CD8-positive, alpha-beta memory T cell (primary cell): ENCODE results near the gene PDSS2. TPM values are rescaled to one million over a fixed set of nuclear protein-coding genes. Genes with fewer than 3 reads are reported as not detected.
"Not testable (repeated sequence)": the region's sequence is repeated elsewhere in the genome, so short reads cannot be mapped to it uniquely, and the experiment has no call there.

Experiments used
- CTCF ChIA-PET: fragments of 350-600 bp; sonication (Branson Sonifier 250); formaldehyde crosslinking; loops from one replicate; lab custom pipeline; 2021; ENCODE audit warnings: antibody characterized with exemption; lab: Charles Lee
- POLR2A ChIA-PET: fragments of 350-600 bp; sonication (Branson Sonifier 250); formaldehyde crosslinking; loops from one replicate; lab custom pipeline; 2021; ENCODE audit warnings: antibody characterized with exemption; lab: Charles Lee
- DNase-seq, 5 donors: peaks; one replicate each; pipeline versions ENCODE4 v3.0.0 to v3.0.0-alpha.2; 2020 to 2022; ENCODE audit warnings: mixed read lengths in 1 of 5
- H3K27ac ChIP-seq: one replicate; pipeline ENCODE4 v1.7.0; 2013; ENCODE audit warnings: low read depth, mild to moderate bottlenecking, low read length, moderate library complexity
- H3K27me3 ChIP-seq: 2 replicates; pipeline ENCODE4 v1.7.0; 2013; ENCODE audit warnings: low read length, mild to moderate bottlenecking; ENCODE audit not compliant: insufficient read depth, poor library complexity, severe bottlenecking
- H3K36me3 ChIP-seq: 2 replicates; pipeline ENCODE4 v1.7.0; 2013; ENCODE audit warnings: mild to moderate bottlenecking, low read length, moderate library complexity; ENCODE audit not compliant: insufficient read depth
- H3K4me1 ChIP-seq: 2 replicates; pipeline ENCODE4 v1.7.0; 2013; ENCODE audit warnings: mild to moderate bottlenecking, low read length, moderate library complexity; ENCODE audit not compliant: insufficient read depth
- H3K4me3 ChIP-seq: 2 replicates; pipeline ENCODE4 v1.7.0; 2013; ENCODE audit warnings: mild to moderate bottlenecking, low read length
- H3K9me3 ChIP-seq: 2 replicates; pipeline ENCODE4 v1.7.0; 2013; ENCODE audit warnings: mild to moderate bottlenecking, low read length
- H3K27ac Mint-ChIP-seq, 8 donors: one replicate each; pipeline ENCODE4 v1.8.0; 2020 to 2021; ENCODE audit warnings: mixed read lengths in 8 of 8, mild to moderate bottlenecking in 6 of 8, inconsistent platforms in 3 of 8, moderate library complexity in 3 of 8
- H3K27me3 Mint-ChIP-seq, 2 donors: one replicate each; pipeline ENCODE4 v1.8.0; 2020 to 2021; ENCODE audit warnings: mixed read lengths in 2 of 2, mild to moderate bottlenecking in 1 of 2, moderate library complexity in 1 of 2
- H3K36me3 Mint-ChIP-seq, 3 donors: one replicate each; pipeline ENCODE4 v1.8.0; 2020 to 2021; ENCODE audit warnings: mixed read lengths in 3 of 3, inconsistent platforms in 1 of 3, mild to moderate bottlenecking in 1 of 3
- H3K4me1 Mint-ChIP-seq, 3 donors: one replicate each; pipeline ENCODE4 v1.8.0; 2020 to 2021; ENCODE audit warnings: mixed read lengths in 3 of 3, inconsistent platforms in 1 of 3, mild to moderate bottlenecking in 1 of 3
- H3K4me3 Mint-ChIP-seq, 7 donors: one replicate each; pipeline ENCODE4 v1.8.0; 2020 to 2021; ENCODE audit warnings: mixed read lengths in 7 of 7, mild to moderate bottlenecking in 6 of 7, moderate library complexity in 4 of 7, inconsistent platforms in 2 of 7
- H3K9me3 Mint-ChIP-seq, 5 donors: one replicate each; pipeline ENCODE4 v1.8.0; 2020 to 2022; ENCODE audit warnings: mixed read lengths in 5 of 5, mild to moderate bottlenecking in 3 of 5, moderate library complexity in 2 of 5, inconsistent platforms in 1 of 5
- polyA plus RNA-seq: library from polyadenylated mRNA; unstranded; fragments of 300-500 nt; fragmentation: Illumina TruSeq; gene quantifications from one replicate; pipeline ENCODE4 v1.2.3, GENCODE V29; 2021
- total RNA-seq, 2 experiments: library from RNA; stranded (reverse); gene quantifications; one replicate each; pipeline ENCODE4 v1.2.3, GENCODE V29; 2021

Gene PDSS2
- total and polyA plus RNA-seq, 3 experiments from 2014 or later = 13.4 to 14.2 (median 13.7) TPM

- H3K27me3 ChIP-seq = no peaks in the 10 kb centered on the region
- CTCF ChIA-PET = no interaction called here
- H3K9me3 Mint-ChIP-seq = no peaks in the 10 kb centered on the region
- H3K4me1 ChIP-seq = no peaks in the 10 kb centered on the region
- POLR2A ChIA-PET = no interaction called here
- H3K4me1 Mint-ChIP-seq = peaks cover 0 to 4% (median 0%) of the 10 kb centered on the region in 3 donors
- H3K36me3 ChIP-seq = no peaks in the 10 kb centered on the region
- H3K9me3 ChIP-seq = no peaks in the 10 kb centered on the region
- H3K27ac ChIP-seq = no peak overlapping the region
- H3K27ac Mint-ChIP-seq = no peak overlapping the region
- H3K4me3 ChIP-seq = no peak overlapping the region
- no peak for DNase-seq
- no peaks in the 10 kb centered on the region for H3K27me3 Mint-ChIP-seq
- H3K36me3 Mint-ChIP-seq = peaks cover 3 to 5% (median 3%) of the 10 kb centered on the region in 3 donors
- H3K4me3 Mint-ChIP-seq = no peak overlapping the region
These were observed 154.0 kb downstream of the PDSS2 start for GRCh38 chr6:107305391-107305790.

- no peaks in the 10 kb centered on the region for H3K4me1 ChIP-seq
- no peaks in the 10 kb centered on the region for H3K27me3 Mint-ChIP-seq
- H3K27ac Mint-ChIP-seq = no peak overlapping the region
- DNase-seq = no peak
- H3K9me3 ChIP-seq = no peaks in the 10 kb centered on the region
- H3K27ac ChIP-seq = no peak overlapping the region
- POLR2A ChIA-PET = no interaction called here
- H3K4me3 ChIP-seq = no peak overlapping the region
- peaks cover 0 to 4% (median 4%) of the 10 kb centered on the region in 3 donors for H3K4me1 Mint-ChIP-seq
- no peaks in the 10 kb centered on the region for H3K27me3 ChIP-seq
- no peak overlapping the region for H3K4me3 Mint-ChIP-seq
- peaks cover 3 to 5% (median 3%) of the 10 kb centered on the region in 3 donors for H3K36me3 Mint-ChIP-seq
- no peaks in the 10 kb centered on the region for H3K9me3 Mint-ChIP-seq
- CTCF ChIA-PET = no interaction called here
- H3K36me3 ChIP-seq = no peaks in the 10 kb centered on the region
These were observed 154.8 kb downstream of the PDSS2 start for GRCh38 chr6:107304421-107305025.

GRCh38 chr6:107293350-107293749 is 166.0 kb downstream of the PDSS2 start:
- H3K9me3 ChIP-seq = no peaks in the 10 kb centered on the region
- H3K4me3 ChIP-seq = no peak overlapping the region
- no peak for DNase-seq
- Mint-ChIP-seq H3K36me3 (peaks cover 0 to 3% (median 1%) of the 10 kb centered on the region in 3 donors), H3K4me1 (peaks cover 0 to 15% (median 0%) of the 10 kb centered on the region in 3 donors), H3K27ac (no peak overlapping the region), H3K4me3 (no peak overlapping the region), H3K9me3 (no peaks in the 10 kb centered on the region), H3K27me3 (no peaks in the 10 kb centered on the region)
- CTCF ChIA-PET = no interaction called here
- POLR2A ChIA-PET = no interaction called here
- H3K4me1 ChIP-seq = no peaks in the 10 kb centered on the region
- no peaks in the 10 kb centered on the region for H3K36me3 ChIP-seq
- no peaks in the 10 kb centered on the region for H3K27me3 ChIP-seq
- H3K27ac ChIP-seq = no peak overlapping the region

- Mint-ChIP-seq H3K9me3 (no peaks in the 10 kb centered on the region), H3K27me3 (no peaks in the 10 kb centered on the region), H3K4me3 (no peak overlapping the region), H3K36me3 (peaks cover 0 to 4% (median 3%) of the 10 kb centered on the region in 3 donors), H3K4me1 (peaks cover 0 to 18% (median 0%) of the 10 kb centered on the region in 3 donors), H3K27ac (no peak overlapping the region)
- DNase-seq = no peak
- Histone ChIP-seq H3K27me3 (no peaks in the 10 kb centered on the region), H3K27ac (no peak overlapping the region), H3K9me3 (no peaks in the 10 kb centered on the region), H3K36me3 (no peaks in the 10 kb centered on the region), H3K4me1 (no peaks in the 10 kb centered on the region), H3K4me3 (no peak overlapping the region)
- ChIA-PET CTCF (no interaction called here), POLR2A (no interaction called here)
These were observed 166.6 kb downstream of the PDSS2 start for GRCh38 chr6:107292715-107293271.

DNA sequence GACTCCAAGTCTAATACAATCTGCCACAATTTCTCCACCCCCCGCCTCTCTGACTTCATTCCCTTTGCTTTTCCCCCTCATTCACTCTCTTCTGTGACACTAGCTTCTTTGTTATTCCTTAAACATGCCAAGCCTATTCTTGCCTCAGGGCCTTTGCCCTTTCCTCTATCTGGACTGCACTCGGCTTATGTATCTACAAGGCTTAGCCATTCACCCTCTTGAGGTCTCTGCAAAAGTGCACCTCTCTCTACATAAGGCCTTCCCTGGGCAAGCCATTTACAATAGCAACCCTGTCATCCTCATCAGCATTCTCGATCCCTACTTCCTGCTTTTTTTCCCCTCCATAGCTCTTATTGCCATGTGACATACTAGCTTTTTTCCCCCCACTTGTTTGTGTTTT is 168.9 kb downstream of the PDSS2 start:
- Histone ChIP-seq H3K27me3 (no peaks in the 10 kb centered on the region), H3K27ac (no peak overlapping the region), H3K36me3 (no peaks in the 10 kb centered on the region), H3K9me3 (no peaks in the 10 kb centered on the region), H3K4me3 (no peak overlapping the region), H3K4me1 (no peaks in the 10 kb centered on the region)
- H3K27me3 Mint-ChIP-seq = no peaks in the 10 kb centered on the region
- peaks cover 0 to 4% (median 2%) of the 10 kb centered on the region in 3 donors for H3K36me3 Mint-ChIP-seq
- H3K27ac Mint-ChIP-seq = peak overlapping the region in 1 of 8 donors; percentile 51
- DNase-seq = no peak
- CTCF ChIA-PET = no interaction called here
- POLR2A ChIA-PET = no interaction called here
- no peak overlapping the region for H3K4me3 Mint-ChIP-seq
- H3K4me1 Mint-ChIP-seq = peaks cover 0 to 18% (median 0%) of the 10 kb centered on the region in 3 donors
- no peaks in the 10 kb centered on the region for H3K9me3 Mint-ChIP-seq

GRCh38 chr6:107289258-107289657 is 170.1 kb downstream of the PDSS2 start:
- CTCF ChIA-PET, DNase-seq, POLR2A ChIA-PET, H3K9me3 Mint-ChIP-seq, H3K4me3 ChIP-seq, H3K36me3 ChIP-seq, H3K4me1 ChIP-seq, H3K36me3 Mint-ChIP-seq, H3K27me3 ChIP-seq, H3K4me3 Mint-ChIP-seq, H3K27ac Mint-ChIP-seq, H3K9me3 ChIP-seq, H3K27ac ChIP-seq, H3K27me3 Mint-ChIP-seq: not testable (repeated sequence)
- peaks cover 0 to 18% (median 0%) of the 10 kb centered on the region in 3 donors for H3K4me1 Mint-ChIP-seq

- H3K9me3 ChIP-seq, H3K9me3 Mint-ChIP-seq: not testable (repeated sequence)
These were observed 173.7 kb downstream of the PDSS2 start for GRCh38 chr6:107285683-107286082.

GRCh38 chr6:107284805-107285204 is 174.6 kb downstream of the PDSS2 start:
- POLR2A ChIA-PET = no interaction called here

More at GRCh38 chr6:107285683-107286082, 173.7 kb downstream of the PDSS2 start:
- H3K27ac ChIP-seq, H3K27ac Mint-ChIP-seq, H3K27me3 Mint-ChIP-seq, H3K4me1 ChIP-seq, POLR2A ChIA-PET, H3K36me3 ChIP-seq, DNase-seq, H3K4me3 Mint-ChIP-seq, H3K36me3 Mint-ChIP-seq, H3K4me3 ChIP-seq, CTCF ChIA-PET, H3K4me1 Mint-ChIP-seq, H3K27me3 ChIP-seq: not testable (repeated sequence)

More at GRCh38 chr6:107284805-107285204, 174.6 kb downstream of the PDSS2 start:
- Mint-ChIP-seq H3K27me3 (no peaks in the 10 kb centered on the region), H3K4me1 (peaks cover 0 to 4% (median 0%) of the 10 kb centered on the region in 3 donors), H3K27ac (no peak overlapping the region), H3K36me3 (peaks cover 0 to 4% (median 2%) of the 10 kb centered on the region in 3 donors), H3K9me3 (no peaks in the 10 kb centered on the region), H3K4me3 (no peak overlapping the region)
- Histone ChIP-seq H3K9me3 (no peaks in the 10 kb centered on the region), H3K27ac (no peak overlapping the region), H3K36me3 (no peaks in the 10 kb centered on the region), H3K27me3 (no peaks in the 10 kb centered on the region), H3K4me3 (no peak overlapping the region), H3K4me1 (no peaks in the 10 kb centered on the region)
- CTCF ChIA-PET = no interaction called here
- DNase-seq = no peak
